Fibroblast of pulmonary artery (primary cell): ENCODE results near the gene DHDH.
"Not testable (repeated sequence)": the region's sequence is repeated elsewhere in the genome, so short reads cannot be mapped to it uniquely, and the experiment has no call there.

Source experiments
- DNase-seq: peaks from one replicate; pipeline ENCODE4 v3.0.0-alpha.2; 2010; ENCODE audit warnings: low read depth
- H3K4me3 ChIP-seq: replicated peaks from 2 replicates; pipeline ENCODE4 v1.5.1; 2011; ENCODE audit warnings: low read depth, mild to moderate bottlenecking, control low read depth, low read length, moderate library complexity
- TF ChIP-seq, protein P1 (sequence below): IDR thresholded peaks from 2 replicates; pipeline ENCODE4 v1.5.1; 2011; ENCODE audit warnings: mild to moderate bottlenecking, control low read depth, low read length, inconsistent platforms; ENCODE audit errors: missing control alignments

The DHDH gene

DNA sequence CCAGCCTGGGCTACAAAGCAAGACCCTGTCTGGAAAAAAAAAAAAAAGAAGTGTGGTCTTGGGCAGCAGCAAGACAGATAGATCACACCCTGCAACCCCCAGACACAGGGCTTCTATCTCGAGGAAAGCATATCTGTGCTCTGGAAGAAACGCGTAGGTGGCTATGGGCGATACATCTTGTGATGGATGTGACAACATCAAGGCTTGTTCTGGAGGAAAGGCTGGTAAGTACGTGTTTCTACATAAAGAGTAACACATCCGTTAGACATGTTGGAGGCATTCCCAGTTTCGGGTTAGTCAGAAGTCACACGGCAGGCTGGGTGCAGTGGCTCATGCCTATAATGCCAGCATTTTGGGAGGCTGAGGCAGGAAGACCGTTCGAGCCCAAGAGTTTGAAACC, 6.6 kb upstream of the DHDH start:
- TF ChIP-seq, protein P1, sequence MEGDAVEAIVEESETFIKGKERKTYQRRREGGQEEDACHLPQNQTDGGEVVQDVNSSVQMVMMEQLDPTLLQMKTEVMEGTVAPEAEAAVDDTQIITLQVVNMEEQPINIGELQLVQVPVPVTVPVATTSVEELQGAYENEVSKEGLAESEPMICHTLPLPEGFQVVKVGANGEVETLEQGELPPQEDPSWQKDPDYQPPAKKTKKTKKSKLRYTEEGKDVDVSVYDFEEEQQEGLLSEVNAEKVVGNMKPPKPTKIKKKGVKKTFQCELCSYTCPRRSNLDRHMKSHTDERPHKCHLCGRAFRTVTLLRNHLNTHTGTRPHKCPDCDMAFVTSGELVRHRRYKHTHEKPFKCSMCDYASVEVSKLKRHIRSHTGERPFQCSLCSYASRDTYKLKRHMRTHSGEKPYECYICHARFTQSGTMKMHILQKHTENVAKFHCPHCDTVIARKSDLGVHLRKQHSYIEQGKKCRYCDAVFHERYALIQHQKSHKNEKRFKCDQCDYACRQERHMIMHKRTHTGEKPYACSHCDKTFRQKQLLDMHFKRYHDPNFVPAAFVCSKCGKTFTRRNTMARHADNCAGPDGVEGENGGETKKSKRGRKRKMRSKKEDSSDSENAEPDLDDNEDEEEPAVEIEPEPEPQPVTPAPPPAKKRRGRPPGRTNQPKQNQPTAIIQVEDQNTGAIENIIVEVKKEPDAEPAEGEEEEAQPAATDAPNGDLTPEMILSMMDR: no peak
- DNase-seq: peak; percentile 98
- H3K4me3 ChIP-seq: no peak overlapping the region

DNA sequence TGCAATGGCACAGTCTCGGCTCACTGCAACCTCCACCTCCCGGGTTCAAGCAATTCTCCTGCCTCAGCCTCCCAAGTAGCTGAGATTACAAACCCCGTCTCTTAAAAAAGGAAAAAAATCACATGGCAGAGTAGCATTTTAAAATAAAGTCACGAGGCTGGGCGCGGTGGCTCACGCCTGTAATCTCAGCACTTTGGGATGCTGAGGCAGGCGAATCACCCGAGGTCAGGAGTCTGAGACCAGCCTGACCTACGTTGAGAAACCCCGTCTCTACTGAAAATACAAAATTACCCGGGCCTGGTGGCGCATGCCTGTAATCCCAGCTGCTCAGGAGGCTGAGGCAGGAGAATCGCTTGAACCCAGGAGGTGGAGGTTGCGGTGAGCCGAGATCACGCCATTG, 5.8 kb upstream of the DHDH start:
- not testable (repeated sequence) for DNase-seq, H3K4me3 ChIP-seq

DNA sequence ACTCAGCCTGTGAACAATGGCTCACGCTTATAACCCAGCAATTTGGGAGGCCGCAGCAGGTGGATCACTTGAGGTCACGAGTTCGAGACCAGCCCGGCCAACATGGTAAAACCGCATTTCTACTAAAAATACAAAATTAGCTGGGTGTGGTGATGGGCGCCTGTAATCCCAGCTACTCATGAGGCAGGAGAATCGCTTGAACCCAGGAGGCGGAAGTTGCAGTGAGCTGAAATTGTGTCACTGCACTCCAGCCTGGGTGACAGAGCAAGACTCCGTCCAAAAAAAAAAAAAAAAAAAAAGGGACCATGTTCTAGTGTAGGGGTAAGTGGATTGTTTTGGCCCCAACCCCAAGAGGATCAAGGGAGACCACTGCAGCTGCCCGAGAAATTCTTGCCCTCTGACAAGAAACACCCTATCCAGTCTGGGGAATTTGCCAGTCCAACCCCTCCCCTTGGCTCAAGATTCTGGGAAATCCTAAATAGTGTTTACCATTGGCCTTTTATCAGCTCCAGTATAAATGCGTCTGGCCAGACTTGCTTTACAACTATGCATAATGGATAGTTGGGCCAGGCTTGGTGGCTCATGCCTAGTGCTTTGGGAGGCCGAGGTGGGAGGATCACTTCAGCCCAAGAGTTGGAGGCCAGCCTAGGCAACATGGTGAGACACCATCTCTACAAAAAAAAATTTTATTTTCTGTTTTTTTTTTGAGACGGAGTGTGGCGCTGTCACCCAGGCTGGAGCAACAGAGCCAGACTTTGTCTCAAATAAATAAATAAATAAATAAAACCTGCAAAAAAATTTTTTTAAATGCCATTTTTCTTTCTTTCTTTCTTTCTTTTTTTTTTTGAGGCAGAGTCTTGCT, 5.1 kb upstream of the DHDH start:
- DNase-seq: peak; percentile 44
- H3K4me3 ChIP-seq: no peak overlapping the region

GRCh38 chr19:48934837-48935236, 1.3 kb downstream of the DHDH start:
- TF ChIP-seq, protein P1: no peak
- no peak for DNase-seq
- no peak overlapping the region for H3K4me3 ChIP-seq

More for the DNA sequence above, 5.1 kb upstream of the DHDH start:
- TF ChIP-seq, protein P1: no peak

- no peak overlapping the region for H3K4me3 ChIP-seq
- TF ChIP-seq, protein P1: no peak
- no peak for DNase-seq
Measured at GRCh38 chr19:48935864-48936263, 2.4 kb downstream of the DHDH start.

DNA sequence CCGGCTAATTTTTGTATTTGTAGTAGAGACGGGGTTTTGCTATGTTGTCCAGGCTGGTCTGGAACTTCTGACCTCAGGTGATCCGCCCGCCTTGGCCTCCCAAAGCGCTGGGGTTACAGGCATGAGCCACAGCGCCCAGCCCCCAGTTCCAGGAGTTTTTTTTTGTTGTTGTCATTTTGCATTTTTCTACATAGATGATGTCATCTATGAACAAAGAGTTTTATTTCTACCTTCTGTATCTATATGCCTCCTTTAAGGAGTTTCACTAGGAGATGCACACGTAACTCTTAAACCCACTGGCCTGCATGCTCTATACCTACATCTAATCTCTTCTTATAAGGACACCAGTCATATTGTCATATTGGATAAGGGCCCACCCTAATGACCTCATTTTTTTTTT, 4.8 kb downstream of the DHDH start:
- H3K4me3 ChIP-seq: no peak overlapping the region
- TF ChIP-seq, protein P1: no peak
- no peak for DNase-seq

DNA sequence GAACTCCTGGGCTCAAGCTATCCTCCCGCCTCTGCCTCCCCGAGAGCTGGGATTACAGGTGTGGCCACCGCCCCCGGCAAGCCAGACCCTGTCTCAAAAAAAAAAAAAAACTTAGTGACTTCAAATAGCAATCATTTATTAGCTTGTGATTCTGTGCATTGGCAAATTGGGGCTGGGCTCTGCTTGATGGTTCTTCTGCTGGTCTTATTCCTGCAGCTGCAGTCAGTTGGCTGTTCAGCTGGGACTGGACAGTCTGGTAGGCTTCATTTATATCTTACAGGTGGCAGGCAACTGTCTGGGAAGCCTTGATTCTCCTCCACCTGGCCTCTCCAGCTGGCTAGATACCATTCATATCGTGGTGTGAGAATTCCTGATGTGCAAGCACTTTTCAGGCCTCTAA, 7.4 kb downstream of the DHDH start:
- TF ChIP-seq, protein P1: no peak
- H3K4me3 ChIP-seq: no peak overlapping the region
- no peak for DNase-seq
